Measurements from ENCODE around the gene UBA3. TPM values are rescaled to one million over a fixed set of nuclear protein-coding genes. Genes with fewer than 3 reads are reported as not detected.
A peak's percentile ranks its signal among the peaks of the same experiment; 100 is the strongest.

Gene UBA3
- total RNA-seq = 10 to 100 TPM; 46.5 to 59.3 (median 51.8) TPM
- long read RNA-seq, donor 1, transcript UBA3-202 (18 exons, 2,154 nt) = major isoform, 27 of 60 reads
- long read RNA-seq, donor 1, transcript UBA3-201 (17 exons, 2,112 nt) = minor isoform, 13 of 60 reads
- long read RNA-seq, donor 1, partial matches to known transcripts = 9 of 60 reads
- long read RNA-seq, donor 1, other reads (novel, unspliced or antisense) = 8 of 60 reads
- long read RNA-seq, donor 2, transcript UBA3-202 (18 exons, 2,154 nt) = major isoform, 20 of 35 reads
- long read RNA-seq, donor 2, partial matches to known transcripts = 5 of 35 reads
- long read RNA-seq, donor 2, other reads (novel, unspliced or antisense) = 5 of 35 reads

DNA sequence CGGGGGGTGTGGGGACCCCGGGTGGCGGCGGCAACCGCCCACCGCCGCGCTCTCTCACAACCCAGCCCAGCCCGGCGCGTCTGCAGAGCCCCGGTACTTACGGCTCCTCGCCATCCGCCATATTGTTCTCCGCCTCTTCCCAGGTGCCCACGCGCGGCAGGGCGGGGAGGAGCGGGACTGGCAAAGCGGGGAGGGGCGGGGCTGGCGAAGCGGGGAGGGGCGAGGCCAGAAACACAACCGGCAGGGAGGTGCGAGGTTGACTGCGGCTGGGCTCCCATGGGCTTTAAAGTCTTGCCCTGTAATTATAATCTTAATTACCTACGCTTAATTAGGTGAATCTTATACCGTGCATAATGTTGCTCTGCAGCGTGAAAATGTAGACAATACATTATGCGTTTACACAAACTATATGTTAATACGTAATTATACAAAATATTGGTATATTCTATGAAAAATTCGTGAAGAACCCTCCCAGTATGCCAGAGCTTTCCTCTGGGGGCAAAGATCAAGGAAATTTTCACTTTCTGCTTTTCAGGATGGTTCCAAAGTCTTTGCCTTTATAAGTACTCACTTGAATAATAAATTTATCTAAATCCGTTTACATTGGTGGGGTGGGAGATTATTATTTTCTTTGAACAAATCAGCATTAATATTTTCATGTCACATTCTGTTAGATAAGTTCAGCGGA is at the start of gene UBA3:
Gene UBA3, minus strand, starts transcription at position 133 of the 688 bp plus-strand sequence. Its CDS starts 12 bp downstream, at position 121.
- peaks cover 25% of the 10 kb centered on the region for H3K4me1 ChIP-seq (ENCODE audit: low read depth)
- peak within 1 kb of the TSS; percentile 66 for H3K4me3 ChIP-seq
- DNase-seq = peak; percentile 95 to 96 (median 95)
- intact Hi-C loops (cut with DNase I, micrococcal nuclease) = no loop called here
- no peaks in the 10 kb centered on the region for H3K36me3 ChIP-seq (ENCODE audit: low read depth)
- TF ChIP-seq, protein P1, sequence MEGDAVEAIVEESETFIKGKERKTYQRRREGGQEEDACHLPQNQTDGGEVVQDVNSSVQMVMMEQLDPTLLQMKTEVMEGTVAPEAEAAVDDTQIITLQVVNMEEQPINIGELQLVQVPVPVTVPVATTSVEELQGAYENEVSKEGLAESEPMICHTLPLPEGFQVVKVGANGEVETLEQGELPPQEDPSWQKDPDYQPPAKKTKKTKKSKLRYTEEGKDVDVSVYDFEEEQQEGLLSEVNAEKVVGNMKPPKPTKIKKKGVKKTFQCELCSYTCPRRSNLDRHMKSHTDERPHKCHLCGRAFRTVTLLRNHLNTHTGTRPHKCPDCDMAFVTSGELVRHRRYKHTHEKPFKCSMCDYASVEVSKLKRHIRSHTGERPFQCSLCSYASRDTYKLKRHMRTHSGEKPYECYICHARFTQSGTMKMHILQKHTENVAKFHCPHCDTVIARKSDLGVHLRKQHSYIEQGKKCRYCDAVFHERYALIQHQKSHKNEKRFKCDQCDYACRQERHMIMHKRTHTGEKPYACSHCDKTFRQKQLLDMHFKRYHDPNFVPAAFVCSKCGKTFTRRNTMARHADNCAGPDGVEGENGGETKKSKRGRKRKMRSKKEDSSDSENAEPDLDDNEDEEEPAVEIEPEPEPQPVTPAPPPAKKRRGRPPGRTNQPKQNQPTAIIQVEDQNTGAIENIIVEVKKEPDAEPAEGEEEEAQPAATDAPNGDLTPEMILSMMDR (IDR thresholded peaks at IDR 0.05) = no peak
- ATAC-seq = peak; percentile 90
- no peaks in the 10 kb centered on the region for H3K9me3 ChIP-seq

DNA sequence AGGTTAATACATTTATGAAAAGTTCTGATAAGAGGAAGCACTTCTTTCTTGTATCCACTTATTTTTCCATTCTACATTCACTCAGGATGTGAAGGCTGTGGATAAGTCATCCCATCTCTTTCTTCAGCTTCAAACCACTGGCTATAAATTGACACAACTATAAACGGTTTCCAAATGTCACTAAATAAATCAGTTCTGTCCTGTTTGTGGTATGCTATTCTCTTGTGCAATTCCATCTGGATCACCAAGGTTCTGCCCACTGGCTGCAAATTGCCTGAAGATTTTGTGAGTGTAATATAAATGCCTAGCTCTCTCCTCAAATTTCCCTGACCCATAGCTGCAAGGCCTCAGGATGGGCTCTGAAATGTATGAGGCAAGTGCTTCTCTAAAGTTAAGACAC is 49.4 kb upstream of the UBA3 start:
- no peak for ATAC-seq
- Histone ChIP-seq H3K4me3 (no peak overlapping the region), H3K36me3 (ENCODE audit: low read depth) (no peaks in the 10 kb centered on the region), H3K4me1 (ENCODE audit: low read depth) (no peaks in the 10 kb centered on the region), H3K9me3 (no peaks in the 10 kb centered on the region)
- TF ChIP-seq, protein P1 (IDR thresholded peaks at IDR 0.05) = no peak
- intact Hi-C loops (cut with DNase I, micrococcal nuclease) = no loop called here
- no peak for DNase-seq

DNA sequence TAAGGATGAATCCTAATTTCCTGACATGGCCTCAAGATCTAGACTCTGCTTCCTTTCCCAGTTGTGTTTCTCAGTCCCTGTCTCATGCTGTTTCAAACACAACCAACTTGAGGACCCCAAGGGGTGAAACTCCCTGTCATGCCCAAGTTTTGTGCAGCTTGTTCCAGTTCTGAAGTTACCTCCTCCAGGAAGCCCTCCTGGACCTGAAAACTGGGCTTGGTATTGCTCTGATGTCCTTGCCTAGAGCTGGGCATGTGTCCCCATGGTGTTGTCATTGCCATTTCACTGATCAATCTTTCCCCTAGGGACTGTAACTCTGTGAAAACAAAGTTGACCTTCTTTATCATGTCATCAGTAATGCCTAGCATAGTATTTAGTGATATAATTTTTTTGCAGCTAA is 48.3 kb upstream of the UBA3 start:
- DNase-seq (no peak), ATAC-seq (no peak)
- H3K4me3 ChIP-seq = no peak overlapping the region
- no peaks in the 10 kb centered on the region for H3K9me3 ChIP-seq
- no peaks in the 10 kb centered on the region for H3K36me3 ChIP-seq (ENCODE audit: low read depth)
- intact Hi-C loops (cut with DNase I, micrococcal nuclease) = no loop called here
- TF ChIP-seq, protein P1 (IDR thresholded peaks at IDR 0.05) = no peak
- no peaks in the 10 kb centered on the region for H3K4me1 ChIP-seq (ENCODE audit: low read depth)

DNA sequence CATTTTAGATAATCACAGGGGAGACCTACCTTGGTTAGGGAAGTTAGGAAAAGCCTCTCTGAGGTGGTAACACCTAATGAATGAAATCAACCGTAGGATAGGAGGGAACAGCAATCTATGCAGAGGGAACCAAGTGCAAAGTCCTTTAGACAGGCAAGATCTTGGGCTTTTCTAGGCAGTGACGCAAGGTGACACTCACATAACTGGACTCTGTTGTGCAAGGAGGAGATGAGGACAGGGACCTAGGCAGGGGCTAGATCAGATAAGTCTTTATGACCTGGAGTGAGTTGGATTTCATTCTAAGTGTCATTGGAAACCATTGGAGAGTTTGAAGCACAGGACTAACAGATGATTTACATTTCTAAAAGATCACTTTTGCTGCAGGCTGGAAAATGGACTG is 46.8 kb upstream of the UBA3 start:
- Histone ChIP-seq H3K9me3 (no peaks in the 10 kb centered on the region), H3K36me3 (ENCODE audit: low read depth) (no peaks in the 10 kb centered on the region), H3K4me3 (no peak overlapping the region), H3K4me1 (ENCODE audit: low read depth) (no peaks in the 10 kb centered on the region)
- intact Hi-C loops (cut with DNase I, micrococcal nuclease) = no loop called here
- TF ChIP-seq, protein P1 (IDR thresholded peaks at IDR 0.05) = no peak
- ATAC-seq (peak; percentile 23), DNase-seq (no peak)

DNA sequence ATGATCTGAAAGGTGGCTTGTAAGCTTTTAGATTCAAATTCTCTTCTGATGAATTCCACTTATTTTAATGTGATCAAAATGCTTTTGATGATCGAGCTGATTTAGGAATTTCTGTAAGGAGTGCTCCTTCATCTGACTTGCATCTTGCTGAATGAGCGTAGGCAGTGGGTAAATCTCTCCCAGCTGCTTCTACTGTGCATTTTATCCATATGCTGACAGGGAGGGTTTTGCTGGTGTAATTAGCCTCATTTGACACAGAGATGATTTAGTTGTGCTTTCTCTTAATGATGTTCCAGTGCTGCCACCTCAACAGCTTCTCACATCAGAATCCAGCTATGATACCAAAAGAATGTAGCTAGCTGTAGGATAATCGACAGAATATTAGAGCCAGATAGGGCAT is 46.1 kb upstream of the UBA3 start:
- Histone ChIP-seq H3K4me3 (no peak overlapping the region), H3K9me3 (no peaks in the 10 kb centered on the region), H3K36me3 (ENCODE audit: low read depth) (no peaks in the 10 kb centered on the region), H3K4me1 (ENCODE audit: low read depth) (no peaks in the 10 kb centered on the region)
- ATAC-seq (no peak), DNase-seq (no peak)
- intact Hi-C loops (cut with DNase I, micrococcal nuclease) = no loop called here
- TF ChIP-seq, protein P1 (IDR thresholded peaks at IDR 0.05) = no peak

All from mucosa of descending colon (tissue), 3 donors.